Activated T-helper 9 cell treated with anti-CD3 and anti-CD28 coated beads, Interleukin-2, amount 50 U/mL, for 16 hours (primary cell): ENCODE results near the gene FAM163B.

Experiments used
- DNase-seq: peaks from one replicate; pipeline ENCODE4 v3.0.0-alpha.2; 2020; ENCODE audit warnings: low read depth

FAM163B gene

DNA sequence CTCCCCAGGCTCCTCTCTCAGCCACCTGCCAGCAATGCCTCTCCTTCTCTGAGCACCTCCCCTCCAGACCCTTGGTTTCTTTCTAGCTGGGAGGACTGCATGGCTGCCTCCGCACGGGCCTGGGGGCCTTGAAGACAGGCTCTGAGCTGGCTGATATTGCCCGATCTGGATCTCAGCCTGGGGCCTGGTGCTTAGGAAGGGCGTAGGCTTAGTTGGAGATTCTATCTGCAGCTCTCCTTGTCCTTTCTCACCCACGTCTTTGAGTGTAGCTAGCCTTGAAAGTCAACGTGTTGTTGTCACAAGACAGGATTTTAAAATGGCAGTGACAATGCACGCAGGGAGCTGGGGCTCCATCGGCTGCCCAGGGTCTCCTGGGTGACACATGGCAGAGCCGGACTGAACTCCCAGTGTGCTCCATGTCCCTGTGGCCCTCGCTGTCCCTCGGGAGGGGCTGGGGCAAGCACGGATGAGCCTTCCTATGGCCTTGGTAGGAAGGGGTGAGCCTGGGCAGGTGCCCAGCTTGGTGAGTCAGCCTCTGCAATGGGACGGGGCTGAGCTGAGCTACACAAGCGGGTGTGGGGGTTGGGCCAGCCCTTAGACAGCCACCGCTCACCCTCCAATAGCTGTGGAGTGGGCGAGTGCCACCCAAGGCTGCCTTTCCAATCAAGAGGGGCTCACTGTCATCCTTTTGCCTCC is 65.3 kb downstream of the FAM163B start:
- DNase-seq, result no peak

DNA sequence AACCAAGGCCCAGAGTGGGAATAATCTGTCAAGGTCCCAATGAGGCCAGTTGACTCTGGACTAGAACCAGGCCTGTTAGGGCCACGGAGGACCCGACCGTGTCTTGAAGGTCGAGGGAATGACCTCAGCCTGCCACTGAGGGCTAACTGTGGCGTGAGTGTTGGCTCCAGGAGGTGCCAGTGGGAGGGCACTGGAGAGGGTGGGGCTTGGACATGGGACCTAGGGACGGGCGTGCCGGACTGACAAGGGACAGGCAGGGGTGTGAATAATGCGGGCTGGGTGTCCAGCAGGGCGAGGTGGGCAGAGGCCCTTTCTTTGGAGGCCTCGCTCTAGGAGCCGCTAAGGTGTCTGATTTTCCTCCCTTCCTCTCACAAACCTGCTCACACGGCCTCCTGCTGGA is 67.2 kb downstream of the FAM163B start:
- no peak for DNase-seq

DNA sequence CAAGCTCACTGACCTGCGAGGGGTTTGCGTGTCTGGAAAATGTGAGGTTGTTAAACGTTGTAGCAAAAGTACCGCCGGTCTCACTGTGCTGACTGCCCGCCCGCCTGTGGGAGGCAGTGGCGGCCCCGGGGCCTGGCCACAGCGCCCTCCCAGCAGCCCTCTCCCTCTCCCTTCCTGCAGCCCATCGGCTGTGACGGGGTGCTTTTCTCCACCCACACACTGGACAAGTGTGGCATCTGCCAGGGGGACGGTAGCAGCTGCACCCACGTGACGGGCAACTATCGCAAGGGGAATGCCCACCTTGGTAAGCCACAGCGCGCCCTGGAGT is 68.5 kb downstream of the FAM163B start:
- no peak for DNase-seq

DNA sequence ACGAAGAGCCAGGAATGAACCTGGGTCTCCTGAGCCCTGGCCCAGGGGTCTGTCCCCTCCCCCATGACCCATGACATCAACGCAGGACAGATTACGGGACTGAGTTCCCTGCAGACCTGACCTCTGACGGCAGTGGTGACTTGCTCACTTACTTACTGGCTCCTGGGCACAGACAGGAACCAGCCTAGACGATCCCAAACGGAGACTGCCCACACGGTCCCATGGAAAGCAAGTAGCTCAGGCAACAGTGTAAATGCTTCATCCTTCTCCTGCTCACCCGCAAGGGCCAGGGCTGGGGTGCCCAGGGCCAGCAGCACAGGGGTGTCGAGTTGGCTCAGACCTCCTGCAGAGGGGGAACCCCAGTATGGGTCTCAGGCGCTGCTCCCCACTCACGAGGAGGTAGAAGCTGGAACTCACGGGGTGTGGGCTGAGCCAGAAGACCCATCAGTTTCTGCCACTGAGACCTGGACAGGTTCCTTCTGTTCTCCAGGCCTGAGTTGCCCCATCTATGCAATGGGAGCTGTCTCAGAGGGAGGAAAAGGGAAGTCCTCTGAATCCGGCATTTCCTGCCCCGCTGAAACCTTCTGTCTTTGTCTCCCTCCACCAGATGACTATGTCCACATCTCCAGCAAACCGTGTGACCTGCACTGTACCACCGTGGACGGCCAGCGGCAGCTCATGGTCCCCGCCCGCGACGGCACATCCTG is 69.0 kb downstream of the FAM163B start:
- no peak for DNase-seq

DNA sequence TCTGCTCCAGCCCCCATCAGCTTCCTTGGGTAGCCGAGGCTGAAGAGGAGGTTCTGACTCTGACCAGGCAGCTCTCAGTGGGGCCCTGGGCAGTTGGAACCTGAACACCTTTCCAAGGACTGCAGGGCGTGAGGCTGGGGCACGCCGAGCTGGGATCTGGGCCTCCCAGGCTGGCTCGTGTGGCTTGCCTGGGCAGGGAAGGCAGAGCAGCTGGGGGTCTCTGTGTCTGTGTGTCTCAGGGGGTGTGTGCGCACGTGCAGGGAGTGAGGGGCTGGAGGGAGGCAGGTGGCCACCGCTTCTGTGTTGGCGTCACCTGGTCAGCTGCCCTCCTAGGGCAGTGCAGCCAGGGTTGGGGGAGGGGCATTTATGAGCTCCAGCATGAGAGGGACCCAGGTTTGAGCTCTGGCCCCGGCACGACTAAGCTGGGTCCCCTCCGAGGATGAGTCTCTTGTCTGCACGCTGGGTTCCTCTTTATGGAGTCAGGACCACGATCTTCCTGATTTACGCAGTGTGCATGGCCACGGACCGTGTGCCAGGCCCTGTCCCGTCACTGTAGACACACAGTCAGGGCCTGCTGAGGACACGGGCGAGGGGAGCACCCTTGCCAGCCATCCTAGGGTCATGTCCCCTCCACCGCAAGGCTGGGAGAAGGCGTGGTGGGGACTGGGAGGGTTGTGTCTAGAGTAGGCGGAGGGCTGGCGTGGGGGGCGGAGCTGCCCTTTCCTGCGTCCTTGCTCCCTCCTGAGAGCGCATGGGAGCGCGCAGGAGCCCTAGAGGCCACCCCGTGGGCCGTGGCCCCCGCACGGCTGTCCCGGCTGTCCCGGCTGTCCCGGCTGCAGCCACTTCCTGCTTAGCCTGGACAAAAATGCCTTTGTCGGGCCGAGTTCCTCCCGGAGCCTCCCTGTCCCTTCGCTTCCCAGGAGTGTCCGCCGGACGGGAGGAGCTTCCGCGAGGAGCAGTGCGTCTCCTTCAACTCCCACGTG is 70.0 kb downstream of the FAM163B start:
- DNase-seq, result no peak

DNA sequence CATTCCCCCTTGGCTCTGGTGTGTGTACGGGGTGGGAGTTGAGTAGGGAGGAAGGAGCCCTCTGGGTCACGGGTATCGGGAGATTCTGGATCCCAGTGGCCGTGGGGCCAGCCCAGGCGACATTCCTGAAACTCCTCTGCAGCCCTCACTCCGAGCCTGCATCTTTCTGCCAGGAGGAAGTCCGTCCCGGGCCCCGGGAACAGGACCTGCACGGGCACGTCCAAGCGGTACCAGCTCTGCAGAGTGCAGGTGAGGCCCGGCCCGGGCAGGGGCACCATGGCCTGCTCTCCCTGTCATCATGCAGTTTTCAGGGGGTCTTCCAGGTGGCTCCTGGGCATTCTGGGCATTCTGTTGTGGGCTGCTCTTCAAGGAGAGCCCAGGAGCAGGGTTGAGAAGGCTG is 71.0 kb downstream of the FAM163B start:
- no peak for DNase-seq

DNA sequence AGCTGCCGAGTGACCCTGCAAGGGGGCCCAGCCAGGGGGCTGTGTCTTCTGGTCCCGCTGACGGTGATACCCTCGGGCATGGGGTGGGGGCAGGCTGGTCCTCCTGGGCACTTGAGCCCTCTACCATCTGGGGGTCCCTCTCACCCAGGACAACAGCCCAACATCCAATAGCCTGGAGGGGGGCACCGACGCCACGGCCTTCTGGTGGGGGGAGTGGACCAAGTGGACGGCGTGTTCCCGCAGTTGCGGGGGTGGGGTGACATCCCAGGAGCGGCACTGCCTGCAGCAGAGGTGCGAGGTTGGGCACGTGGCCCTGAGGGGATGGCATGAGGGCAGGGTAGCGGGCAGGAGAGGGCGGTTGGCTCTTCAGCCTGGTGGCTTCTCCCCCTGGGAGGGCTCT is 71.9 kb downstream of the FAM163B start:
- DNase-seq, result no peak

DNA sequence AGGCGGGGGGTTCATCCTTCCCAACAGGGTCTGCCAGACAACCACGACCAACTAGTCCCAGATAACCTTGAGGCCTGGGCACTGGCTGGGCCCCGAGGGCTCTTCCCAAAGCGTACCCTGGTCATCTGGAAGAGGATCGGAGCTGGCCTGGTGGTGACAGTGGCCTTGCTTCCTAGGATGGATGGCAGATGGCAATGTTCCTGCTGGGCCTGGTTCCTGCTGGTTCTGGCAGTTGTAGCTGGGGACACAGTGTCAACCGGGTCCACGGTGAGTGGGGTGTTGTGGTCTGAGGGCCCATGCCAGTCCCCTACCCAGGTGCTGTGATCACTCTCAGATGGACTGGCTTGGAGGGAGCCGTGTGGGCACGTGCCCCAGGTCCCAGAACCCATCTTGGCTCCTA is 72.7 kb downstream of the FAM163B start:
- DNase-seq, result no peak

DNA sequence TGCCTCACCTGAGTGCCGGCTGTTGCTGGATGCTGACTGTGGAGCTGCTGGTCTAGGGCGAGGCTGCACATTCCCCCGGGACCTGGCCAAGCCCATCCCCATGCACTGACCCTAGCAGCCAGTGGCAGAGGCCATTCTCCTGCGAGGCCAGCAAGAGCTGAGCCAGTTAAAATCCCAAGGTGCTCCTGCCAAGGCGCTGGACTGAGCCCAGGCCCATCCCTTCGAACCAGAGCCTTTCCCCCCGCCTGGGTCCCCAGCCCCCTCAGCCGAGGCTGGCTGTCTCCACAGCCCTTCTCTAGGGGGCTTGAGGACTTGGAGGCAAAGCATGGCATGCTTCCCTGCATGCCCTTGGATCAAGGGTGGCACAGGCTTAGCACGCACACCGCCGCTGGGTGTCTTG is 73.1 kb downstream of the FAM163B start:
- DNase-seq, result no peak

DNA sequence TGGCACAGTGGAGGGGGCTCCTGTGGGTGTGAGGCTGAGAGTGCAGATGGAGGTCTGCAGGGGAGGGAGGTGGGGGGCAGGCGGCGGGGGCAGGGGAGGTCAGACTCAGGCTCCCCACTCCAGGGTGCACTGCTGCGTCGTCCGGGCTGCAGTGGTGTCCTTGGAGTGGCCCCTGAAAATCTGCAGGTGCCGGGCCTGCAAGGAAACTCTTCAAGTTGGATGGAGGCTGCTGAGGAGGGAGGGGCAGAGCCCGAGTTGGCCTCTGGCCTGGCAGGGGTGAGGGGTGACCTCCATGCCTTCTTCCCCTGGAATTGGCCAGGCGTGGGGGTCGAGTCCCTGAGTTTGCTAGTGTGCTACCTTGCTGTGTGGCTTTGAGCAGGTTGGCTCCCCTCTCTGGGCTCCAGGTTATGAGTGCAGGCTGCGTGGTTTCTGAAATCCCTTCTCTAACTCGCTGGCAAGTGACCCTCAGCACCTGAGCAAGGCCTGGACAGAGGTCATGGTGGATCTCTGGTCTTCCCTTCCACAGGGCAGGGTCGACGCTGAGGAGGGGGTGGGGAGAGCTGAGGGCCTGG is 73.8 kb downstream of the FAM163B start:
- no peak for DNase-seq

DNA sequence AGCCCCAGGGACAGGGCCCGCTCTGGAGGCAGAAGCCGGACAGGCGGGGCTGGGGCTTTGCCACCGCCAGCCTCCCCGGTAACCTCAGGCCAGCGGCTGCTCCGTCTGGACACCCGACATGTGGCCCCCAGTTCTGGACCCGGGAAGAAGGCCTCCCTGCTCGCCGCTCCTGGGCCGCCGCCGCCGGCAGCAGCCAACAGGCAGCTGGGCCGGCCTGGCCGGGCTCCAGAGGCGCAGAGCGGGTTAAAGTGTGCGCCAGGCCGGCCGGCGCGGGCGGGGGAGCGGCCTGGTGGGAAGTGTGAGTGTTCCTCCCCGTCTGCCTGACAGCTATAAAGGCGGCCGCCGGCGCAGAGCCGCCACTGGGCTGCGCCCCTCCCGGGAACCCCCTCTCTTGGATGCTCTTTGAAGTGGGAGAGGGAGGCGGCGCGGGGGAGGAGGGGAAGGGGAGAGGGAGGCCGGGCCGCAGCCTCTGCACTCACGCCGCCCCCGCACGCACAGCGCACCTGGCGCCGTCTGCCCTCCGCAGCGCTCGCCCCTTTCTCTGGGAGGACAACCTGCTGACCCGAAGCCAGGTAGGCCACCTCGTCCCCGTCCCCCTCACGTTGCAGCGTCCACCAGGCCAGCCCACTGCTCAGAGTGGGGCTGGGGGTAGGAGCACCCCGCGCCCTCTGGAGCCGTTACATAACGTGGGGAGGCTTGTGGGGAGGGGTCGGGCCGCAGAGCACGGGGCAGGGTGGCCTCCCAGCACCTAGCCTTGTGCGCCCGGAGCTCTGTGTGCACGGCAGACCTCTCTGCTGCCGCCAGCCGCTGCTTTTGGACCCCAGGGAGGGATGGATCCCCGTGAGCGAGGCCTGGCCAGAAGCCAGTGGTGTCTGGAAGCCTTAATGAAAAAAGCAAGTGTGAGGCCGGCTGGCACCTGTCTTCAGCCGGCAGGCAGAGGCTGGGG is 74.6 kb downstream of the FAM163B start, which contains the start of gene ADAMTSL2:
ADAMTSL2 (plus strand) TSS at position 359 of the 946 bp plus-strand sequence. CDS start 2,009 bp downstream, outside the sequence.
- no peak for DNase-seq

DNA sequence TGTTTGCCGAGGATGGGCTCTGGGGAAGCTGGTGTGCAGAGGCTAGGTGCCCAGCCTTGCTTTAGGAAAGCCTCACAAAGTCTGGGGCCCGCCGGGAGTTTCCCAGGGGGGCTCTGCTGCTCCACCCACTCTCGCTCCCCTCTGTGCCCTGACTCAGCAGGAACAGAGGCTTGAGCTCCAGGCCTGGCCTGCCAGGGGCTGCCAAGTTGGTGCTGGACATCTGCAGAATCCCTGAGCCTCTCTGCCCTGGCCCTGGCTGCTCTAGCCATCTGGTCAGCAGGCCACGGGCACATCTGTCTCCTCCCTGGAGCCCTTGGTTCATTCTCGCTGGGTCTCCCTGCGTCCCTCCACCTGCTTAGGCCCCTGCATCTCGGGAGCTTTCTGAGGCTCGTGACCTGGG is 75.3 kb downstream of the FAM163B start:
- no peak for DNase-seq

DNA sequence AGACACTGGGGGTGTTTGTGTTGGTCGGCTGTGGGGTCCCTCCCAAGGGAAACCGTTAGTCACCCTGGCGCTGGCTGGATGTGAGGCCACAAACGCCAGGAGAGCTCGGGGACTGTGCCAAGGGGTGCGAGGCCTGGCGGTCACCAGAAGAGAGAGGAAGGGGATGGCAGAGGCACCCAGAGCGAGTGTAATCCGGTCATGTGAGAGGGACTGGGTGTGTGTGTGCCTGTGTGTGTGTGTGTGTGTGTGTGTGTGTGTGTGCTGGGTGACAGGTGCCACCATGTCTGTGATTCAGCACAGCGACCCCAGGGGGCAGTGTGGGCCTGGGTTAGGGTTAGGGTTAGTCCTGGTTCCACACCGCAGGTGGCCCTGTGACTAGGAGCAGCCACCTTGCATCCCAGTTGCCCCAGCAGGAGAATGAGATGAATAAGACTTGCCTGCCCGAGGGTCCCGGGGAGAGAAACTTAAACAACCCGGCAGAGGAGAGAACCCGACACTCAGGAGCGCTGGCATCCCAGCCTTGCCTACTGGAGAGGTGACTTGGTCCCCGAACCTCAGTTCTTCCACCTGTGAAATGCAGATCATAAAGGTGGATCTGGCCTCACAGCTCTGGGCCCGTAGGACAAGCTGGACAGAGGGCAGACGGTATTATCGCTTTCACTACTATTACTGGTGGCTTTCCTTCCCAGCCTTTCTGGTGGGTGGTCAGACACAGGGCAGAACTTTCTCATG is 76.1 kb downstream of the FAM163B start:
- peak; percentile 33 for DNase-seq

DNA sequence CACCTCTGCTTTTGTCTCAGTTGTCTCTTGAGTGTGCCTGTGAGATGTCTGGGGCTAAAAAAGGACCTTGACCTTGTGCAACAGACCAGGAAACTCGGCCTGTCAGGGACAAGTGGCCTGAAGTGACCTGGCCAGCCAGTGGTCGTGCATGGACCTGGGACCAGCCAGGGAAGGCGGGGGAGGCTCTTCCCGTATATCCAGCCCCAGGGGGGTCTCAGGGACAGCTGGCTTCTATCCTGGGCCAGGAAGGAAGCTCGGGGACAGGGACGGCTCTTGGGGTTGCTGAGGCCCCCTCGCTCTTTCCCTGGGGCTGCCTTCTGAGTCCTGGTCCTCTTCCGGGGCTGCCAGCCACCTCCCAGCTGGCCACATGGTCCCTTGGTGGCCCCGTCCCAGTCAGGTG is 77.9 kb downstream of the FAM163B start:
- DNase-seq, result no peak

DNA sequence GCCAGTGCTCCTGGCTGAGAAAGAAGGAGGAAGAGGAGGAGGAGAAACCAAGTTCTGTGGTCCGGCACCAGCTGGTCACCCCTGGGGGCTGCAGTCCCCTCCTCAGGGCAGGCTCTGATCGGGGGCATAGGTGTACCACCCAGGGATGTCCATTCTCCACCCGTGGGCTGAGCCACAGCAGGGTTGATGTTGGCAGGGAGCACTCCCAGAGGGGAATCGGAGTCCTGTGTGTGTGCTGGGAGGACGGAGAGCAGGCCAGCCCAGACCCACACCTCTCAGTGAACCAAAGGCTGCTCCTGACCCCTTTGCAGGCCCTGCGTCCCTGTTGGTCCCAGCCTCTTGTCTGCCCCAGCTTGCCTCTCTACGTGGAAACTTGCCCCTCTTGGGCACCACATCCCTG is 79.3 kb downstream of the FAM163B start:
- no peak for DNase-seq

DNA sequence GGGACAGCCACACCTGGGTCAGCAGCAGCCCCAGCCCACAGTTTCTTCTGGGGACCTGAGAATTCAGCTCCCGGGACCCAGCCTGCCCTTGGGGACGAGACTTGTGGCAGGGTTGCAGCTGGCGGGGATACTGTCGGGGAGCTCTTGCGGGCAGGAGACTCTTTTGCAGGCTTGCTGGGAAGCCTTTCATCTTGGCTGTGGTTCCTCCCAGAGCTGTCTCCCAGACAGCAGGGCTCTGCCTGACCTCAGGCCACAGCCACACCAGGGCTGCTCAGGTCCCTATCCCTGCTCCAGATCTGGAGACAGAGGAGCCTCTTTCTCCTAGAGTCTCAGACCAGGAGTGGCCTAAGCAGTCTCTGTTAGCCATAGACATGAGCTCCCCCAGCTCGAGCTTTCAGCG is 79.7 kb downstream of the FAM163B start:
- no peak for DNase-seq

DNA sequence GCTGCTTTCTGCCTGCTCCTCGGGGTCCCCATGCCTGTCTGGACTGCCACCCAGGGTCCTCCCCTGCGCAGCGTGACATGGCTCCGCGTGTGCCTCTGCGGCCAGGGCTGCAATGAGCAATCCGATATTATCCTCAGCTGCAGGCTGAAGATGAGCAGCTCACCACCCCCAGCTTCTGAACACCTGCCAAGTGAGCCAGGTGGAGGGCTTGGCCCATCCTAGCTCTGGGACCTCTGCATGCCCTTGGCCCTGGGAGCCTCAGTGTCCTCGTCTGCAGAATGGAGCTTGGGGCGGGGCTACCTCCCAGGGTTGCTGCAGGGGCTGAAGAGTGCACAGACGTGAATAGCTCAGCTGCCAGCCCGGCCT is 80.3 kb downstream of the FAM163B start:
- DNase-seq, result no peak

DNA sequence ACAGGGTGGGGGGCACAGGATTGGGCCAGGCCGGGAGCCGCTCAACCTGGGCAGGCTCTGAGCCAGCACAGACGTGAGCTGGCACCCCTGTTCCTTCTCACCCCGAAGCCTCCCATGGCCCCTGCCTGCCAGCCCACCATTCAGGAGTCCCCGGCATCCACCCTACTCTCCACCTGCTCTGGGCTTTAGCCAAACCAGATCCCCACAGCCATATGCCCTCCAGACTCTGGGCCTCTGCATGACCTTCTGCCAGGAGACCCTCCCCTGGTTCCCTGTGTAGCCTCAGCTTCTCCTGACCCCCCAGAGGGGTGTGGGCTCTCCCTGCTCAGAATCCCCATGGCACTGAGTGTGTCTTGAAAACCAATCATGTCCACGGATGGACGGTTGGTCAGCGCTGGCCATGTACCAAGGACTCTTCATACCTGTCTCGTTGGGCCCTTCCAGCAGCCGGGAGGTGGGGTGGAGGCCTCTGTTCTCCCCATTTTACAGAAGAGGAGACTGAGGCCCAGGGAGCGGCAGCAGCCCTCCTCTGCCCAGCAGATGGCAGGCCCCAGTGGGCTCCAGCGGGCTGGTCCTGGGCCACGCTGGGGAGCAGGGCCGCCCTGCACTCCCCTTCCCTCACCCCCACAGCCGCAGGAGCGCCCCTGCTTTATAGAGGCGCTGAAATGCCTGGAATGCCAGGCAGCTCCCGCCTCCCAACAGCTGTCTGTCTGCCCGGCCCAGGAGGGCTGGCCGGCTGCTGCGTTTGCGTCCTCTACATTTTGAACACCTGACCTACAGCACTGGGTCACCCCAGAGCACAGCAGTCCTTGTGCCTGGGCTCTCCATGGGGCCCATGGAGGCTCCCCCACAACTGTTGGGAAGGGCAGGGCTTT is 81.0 kb downstream of the FAM163B start:
- no peak for DNase-seq

DNA sequence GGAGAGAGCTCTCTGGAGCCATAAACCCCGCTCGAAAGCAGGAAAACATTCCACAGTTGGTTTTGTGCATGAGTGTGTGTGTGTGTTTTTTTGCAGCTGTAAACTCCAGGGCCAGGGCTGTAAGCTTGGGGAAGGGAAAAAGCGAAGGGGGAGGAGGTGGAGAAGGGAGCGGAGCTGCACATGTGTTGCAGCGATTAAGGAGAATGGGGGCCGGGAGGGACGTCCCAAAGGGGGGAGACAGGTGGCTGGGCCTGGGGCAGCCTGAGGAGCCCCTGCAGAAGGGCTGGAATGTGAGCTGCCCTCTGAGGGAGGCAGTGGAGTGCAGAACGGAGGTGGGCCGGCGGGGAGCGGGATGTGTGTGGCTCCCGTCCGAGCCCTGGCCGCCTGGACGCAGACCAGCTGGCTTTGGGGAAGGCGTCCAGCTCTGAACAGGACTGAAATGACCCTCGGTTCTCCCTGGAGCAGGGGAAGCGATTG is 81.7 kb downstream of the FAM163B start:
- no peak for DNase-seq
